Inferior parietal cortex (tissue), 1 donor: ENCODE data around the gene C6orf120.

ENCODE experiments used
- DNase-seq: peaks from one replicate; pipeline ENCODE4 v3.0.0-alpha.2; 2016; ENCODE audit errors: extremely low spot score

The C6orf120 gene

DNA sequence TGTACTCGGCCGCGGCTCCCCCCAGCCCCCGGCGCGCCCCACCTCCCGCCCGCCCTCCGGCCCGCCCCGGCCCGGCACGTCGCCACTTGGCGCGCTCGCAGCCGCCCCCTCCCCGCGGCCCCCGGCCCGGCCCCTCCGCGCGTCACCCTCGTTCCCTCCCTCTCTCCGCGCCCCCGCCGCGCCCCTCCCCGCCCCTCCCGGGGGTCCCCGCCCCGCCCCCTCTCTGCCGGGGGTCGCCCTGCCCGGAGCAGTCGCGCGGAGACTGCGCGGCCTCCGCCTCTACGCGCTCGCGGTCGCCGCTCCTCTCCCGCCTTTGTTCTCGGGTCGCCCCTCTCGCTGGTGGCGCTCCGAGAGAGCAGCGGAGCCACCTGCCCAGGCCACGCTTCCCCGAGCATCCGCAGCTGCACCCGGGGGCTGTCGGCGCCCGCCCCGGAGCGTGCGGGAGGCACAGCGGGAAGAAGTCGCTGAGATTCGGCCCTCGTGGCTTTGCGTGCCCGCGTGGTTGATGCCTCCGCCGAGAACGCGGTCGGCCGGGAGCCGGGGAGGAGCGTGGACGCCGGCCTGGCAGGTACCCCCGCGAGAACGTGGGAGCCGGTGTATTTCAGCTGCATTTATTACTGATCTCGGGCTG, 22.7 kb downstream of the C6orf120 start, which contains the start of gene PHF10:
Gene PHF10 (minus strand): TSS at position 7 of the 631 bp plus-strand sequence. CDS start 569 bp downstream, outside the sequence.
- peak; percentile 54 for DNase-seq

DNA sequence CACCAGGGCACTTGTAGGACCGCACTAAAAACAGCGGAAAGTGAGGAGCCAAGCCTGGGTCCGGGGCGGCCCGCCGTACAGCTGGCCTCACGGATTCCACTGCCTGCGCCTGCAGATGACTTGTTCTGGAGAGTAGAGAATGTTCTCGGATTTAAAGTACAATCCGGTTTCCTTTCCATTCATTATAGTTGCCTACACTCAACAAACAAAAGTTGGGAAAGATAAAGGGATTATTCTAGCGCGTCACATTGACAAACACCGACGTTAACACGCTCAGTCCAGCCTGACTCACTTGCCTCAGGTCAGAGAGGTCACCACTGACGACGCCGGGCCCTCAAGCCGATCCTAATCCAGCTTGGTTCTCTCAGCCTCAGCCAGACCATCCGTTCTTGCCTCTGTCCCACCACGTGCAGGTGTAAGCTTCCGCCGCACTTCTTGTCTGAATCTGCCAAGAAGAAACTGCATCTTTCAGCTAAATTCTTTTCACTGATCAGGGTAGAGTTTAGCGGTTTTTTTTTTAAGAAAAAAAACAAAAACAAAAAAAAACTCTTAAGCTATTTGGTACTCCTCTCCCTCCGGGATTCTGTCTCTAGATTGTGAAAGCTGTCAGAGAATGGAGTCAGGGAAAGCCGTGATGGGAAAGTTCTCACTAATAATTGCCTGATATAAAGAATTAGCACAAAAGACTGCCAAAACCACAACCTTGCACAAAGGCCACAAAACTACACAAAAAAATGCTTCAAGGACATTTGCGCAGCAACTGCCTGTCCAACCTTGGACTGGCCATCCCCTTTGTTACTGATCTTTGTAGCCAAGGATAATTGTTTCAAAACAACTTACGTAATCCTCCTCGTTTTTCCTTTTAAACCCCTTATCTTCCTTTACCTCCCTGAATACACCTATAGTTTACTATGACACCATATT, 23.5 kb downstream of the C6orf120 start:
- DNase-seq = peak; percentile 42

DNA sequence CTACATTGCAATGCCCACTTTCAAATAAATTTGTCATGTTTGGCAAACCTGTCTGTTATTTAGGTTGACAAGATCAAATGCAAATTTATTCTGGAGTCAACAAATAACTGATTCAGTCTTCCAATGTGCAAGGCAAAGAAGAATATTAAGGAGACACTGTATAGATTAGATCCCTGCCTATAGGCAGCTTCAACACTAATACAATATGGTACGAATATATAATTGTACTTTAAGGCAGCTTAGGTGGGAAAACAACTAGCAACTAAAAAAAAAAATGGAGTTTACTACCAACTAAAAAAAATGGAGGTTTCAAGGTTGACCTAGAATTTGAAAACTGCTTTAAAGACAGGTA, 24.1 kb downstream of the C6orf120 start:
- no peak for DNase-seq

DNA sequence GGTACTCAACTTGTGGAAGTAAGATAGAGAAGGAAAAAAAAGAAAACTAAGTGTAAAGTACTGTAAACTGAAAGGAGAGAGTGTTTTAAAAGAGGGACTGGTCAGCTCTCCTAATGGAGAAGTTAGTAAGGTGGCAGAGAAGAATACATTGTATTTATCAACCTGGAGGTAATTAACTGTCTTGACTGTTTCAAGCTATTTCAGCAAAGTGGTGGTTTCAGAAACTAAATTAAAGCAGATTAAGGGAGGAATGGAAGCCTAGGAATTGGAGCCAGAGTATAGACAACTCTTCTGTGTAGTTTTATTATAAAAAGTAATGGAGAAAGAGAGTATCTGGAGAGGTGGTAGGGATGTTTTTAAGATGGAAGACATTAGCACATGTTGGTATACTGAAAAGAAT, 25.0 kb downstream of the C6orf120 start:
- DNase-seq = no peak

GRCh38 chr6:169729961-169730360, 28.0 kb downstream of the C6orf120 start:
- no peak for DNase-seq

DNA sequence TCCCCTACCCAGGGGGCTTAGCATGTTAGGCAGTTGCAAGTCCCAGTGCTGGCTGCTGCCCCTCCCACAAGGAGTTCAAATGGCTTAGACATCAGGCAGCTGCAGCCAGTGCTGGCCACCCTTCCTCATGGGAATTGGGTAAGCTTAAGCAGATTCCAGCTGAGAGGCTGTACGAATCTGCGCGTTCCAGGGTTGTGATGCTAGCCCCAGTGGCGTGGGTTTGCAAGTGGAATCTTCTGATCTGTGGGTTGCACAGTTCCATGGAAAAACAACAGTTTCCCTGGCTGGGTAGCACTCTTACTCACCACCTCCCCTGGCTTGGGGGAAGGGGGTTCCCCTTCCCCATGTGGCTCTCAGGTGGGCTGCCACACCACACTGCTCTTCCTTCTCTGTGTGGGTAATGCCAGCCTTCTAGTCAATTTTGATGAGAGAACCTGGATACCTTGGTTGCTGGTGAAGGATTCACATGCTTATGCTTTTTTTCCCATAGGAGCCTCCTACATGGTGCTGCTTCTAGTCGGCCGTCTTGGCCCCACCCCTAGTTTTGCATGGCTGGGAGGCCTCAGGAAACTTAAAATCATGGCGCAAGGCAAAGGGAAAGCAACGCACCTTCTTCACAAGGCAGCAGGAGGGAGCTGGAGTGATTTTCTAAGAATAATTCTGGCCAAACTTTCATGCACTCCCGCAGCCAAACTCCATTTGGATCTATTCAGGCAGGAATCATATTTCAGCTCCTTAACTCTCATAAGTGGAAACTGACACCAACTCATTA, 36.5 kb downstream of the C6orf120 start:
- no peak for DNase-seq

- no peak for DNase-seq
Observed at GRCh38 chr6:169738976-169739529, 37.1 kb downstream of the C6orf120 start.

- DNase-seq = no peak
Observed at GRCh38 chr6:169741344-169741743, 39.4 kb downstream of the C6orf120 start.

DNA sequence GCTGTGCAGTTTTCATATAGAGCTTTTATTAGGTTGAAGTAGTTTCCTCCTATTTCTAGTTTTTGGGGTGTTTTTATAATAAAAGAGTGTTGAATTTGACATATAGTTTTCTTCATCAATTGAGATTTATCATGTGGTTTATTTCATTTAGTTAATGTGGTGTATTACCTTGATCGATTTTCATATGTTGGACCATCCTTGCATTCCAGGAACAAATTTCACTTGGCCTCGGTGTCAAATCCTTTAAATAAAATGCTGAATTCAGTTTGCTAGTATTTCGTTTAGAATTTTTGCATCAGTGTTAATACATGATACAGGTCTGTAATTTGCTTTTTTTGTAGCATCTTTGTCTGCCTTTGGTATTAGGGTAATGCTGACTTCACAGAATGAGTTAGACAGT, 43.5 kb downstream of the C6orf120 start:
- no peak for DNase-seq

DNA sequence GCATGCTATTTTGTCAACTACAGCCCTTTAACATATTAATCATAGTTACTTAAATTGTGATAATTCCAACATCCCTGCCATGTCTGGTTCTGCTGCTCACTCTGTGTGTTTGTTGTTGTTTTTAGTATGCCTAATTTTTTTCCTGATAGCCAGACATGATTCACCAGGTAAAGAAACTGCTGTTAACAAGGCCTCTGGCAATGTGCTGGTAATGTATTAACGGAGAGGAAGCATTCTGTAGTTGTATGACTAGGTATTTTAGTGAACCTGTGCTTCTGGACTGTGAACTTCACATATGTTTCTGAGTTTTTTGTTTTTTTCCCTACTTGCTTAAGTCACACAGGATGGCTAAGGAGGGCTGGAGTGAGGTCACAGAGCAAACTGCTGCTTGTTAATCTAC, 44.6 kb downstream of the C6orf120 start:
- no peak for DNase-seq

DNA sequence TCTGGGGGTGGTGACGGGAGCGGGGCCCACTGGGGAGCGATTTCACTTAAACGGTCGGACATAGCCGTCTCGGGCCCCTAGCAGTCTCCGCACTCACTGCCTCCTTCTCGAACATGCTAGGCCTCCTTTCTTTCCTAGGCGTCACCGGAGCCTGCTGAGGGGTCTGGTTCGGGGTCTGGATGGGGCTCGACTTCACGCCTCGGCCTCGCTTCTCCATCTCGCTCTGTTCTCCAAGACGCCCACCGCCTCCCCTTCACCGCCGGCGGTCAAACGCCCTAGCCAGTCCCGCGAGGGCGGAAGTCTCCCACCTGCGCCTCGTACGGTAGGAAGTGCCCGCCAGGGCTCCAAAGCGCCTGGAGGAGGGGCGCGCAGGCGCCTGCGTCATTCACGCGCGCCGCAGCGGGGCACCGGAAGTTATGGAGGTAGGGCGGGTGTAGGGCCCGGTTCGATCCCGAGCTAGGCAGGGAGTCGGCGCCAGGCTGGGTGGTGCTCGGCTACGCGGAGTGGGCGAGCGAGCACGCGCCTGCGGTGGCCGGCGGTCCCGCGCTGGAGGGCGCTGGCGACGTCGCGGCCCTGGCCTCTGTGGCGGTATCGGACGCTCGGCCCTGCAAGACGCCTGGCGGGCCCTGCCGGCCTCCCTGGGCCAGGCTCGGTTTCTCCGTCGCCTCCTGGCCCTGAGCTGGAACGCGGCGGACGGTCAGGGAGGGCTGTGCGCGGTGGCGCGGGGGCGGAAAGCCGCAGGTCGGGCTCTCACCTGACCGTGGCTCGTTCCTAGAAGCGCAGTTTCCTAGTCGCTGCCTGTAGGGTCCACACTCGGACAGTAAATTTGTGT, 49.5 kb downstream of the C6orf120 start, which contains the start of the genes DYNLT2 and ERMARD:
Gene DYNLT2 (minus strand): TSS at position 331 of the 832 bp plus-strand sequence. CDS start 114 bp downstream, at position 217.
Gene ERMARD (plus strand): TSS at position 381 of the 832 bp plus-strand sequence. CDS start 36 bp downstream, at position 417.
- DNase-seq = peak; percentile 94

- peak; percentile 53 for DNase-seq
Observed at GRCh38 chr6:169752074-169752623, 50.2 kb downstream of the C6orf120 start.
